ENCODE results near the gene MGST2. TPM values are rescaled to one million over a fixed set of nuclear protein-coding genes. Genes with fewer than 3 reads are reported as not detected.

The MGST2 gene
- total RNA-seq, 1 experiment from 2014 or later: 27.5 TPM

DNA sequence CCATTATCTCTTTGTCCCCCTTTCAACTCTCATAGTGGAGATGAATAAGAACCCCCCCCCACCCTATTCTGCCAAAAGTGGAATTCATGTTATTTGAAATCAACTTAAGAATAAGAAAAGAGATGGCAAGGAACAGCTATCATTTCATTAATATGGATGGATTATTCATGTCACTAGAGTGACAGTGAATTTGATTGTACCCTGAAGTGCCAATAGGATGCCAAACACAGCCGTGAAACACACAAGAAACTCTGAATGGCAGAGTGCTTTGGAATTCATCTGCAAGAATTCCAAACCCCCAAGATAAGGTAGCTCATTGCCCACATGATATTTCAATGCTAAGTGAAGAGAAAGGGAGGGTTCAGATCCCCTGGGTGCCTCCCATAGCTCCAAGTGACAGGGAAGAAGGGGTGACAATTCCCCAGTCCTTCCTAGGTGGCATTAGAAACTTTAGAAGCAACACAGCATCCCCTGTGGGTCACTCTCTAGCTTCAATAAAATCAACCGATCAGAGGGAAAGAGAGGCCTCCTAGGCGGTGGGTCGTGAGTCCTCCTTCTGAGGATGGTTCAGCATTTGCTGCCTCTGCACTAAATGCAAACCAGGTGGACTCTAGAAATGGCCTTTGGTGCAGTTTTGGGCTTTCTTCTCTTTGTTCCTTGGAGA, 84.3 kb downstream of the MGST2 start:
- H3K9me3 Mint-ChIP-seq (ENCODE audit: unreplicated experiment): no peaks in the 10 kb centered on the region
- POLR2A ChIA-PET: no interaction called here
- BruUV-seq (replicated peaks): no TSS peak
- no peak for TF ChIP-seq CTCF (IDR thresholded peaks at IDR 0.05; ENCODE audit: unreplicated experiment)
- no peaks in the 10 kb centered on the region for H3K27me3 Mint-ChIP-seq (ENCODE audit: insufficient read depth, unreplicated experiment)
- no peak for DNase-seq (ENCODE audit: unreplicated experiment)
- H3K27ac Mint-ChIP-seq (ENCODE audit: low read depth, unreplicated experiment): no peak overlapping the region
- no peaks in the 10 kb centered on the region for H3K36me3 Mint-ChIP-seq (ENCODE audit: insufficient read depth, unreplicated experiment)
- H3K4me1 Mint-ChIP-seq (ENCODE audit: insufficient read depth, unreplicated experiment): no peaks in the 10 kb centered on the region
- CTCF ChIA-PET: interaction anchor here (0.6 to 1.5 kb wide), 7 partner anchors 10 to 288 kb away, joined by 3 read pairs; no protein-coding TSS in a partner anchor
- intact Hi-C loops (cut with micrococcal nuclease): no loop called here
- no peak overlapping the region for H3K4me3 Mint-ChIP-seq (ENCODE audit: unreplicated experiment)

- intact Hi-C loops (cut with micrococcal nuclease): no loop called here
- no peaks in the 10 kb centered on the region for H3K9me3 Mint-ChIP-seq (ENCODE audit: unreplicated experiment)
- H3K4me1 Mint-ChIP-seq (ENCODE audit: insufficient read depth, unreplicated experiment): no peaks in the 10 kb centered on the region
- H3K4me3 Mint-ChIP-seq (ENCODE audit: unreplicated experiment): no peak overlapping the region
- BruUV-seq (replicated peaks): no TSS peak
- no peaks in the 10 kb centered on the region for H3K27me3 Mint-ChIP-seq (ENCODE audit: insufficient read depth, unreplicated experiment)
- no peak for TF ChIP-seq CTCF (IDR thresholded peaks at IDR 0.05; ENCODE audit: unreplicated experiment)
- no peak for DNase-seq (ENCODE audit: unreplicated experiment)
- POLR2A ChIA-PET: no interaction called here
- no peak overlapping the region for H3K27ac Mint-ChIP-seq (ENCODE audit: low read depth, unreplicated experiment)
- CTCF ChIA-PET: no interaction called here
- no peaks in the 10 kb centered on the region for H3K36me3 Mint-ChIP-seq (ENCODE audit: insufficient read depth, unreplicated experiment)
Measured at GRCh38 chr4:139753686-139754085, 88.1 kb downstream of the MGST2 start.

Other genes starting within 250 kb of the MGST2 start
- gene RAB33B, start 211.7 kb upstream of the MGST2 start, total RNA-seq (2022): 6.3 and 6.4 TPM in 2 replicates
- 60.4 and 66.9 TPM in 2 replicates for gene SETD7, start 109.6 kb upstream of the MGST2 start, total RNA-seq (2022)